AG08396 (cell line): ENCODE results near the gene ARHGDIB.

Experiments
- DNase-seq: peaks from one replicate; pipeline ENCODE4 v3.0.0; 2012; ENCODE audit warnings: low spot score, mixed read lengths

Gene ARHGDIB

DNA sequence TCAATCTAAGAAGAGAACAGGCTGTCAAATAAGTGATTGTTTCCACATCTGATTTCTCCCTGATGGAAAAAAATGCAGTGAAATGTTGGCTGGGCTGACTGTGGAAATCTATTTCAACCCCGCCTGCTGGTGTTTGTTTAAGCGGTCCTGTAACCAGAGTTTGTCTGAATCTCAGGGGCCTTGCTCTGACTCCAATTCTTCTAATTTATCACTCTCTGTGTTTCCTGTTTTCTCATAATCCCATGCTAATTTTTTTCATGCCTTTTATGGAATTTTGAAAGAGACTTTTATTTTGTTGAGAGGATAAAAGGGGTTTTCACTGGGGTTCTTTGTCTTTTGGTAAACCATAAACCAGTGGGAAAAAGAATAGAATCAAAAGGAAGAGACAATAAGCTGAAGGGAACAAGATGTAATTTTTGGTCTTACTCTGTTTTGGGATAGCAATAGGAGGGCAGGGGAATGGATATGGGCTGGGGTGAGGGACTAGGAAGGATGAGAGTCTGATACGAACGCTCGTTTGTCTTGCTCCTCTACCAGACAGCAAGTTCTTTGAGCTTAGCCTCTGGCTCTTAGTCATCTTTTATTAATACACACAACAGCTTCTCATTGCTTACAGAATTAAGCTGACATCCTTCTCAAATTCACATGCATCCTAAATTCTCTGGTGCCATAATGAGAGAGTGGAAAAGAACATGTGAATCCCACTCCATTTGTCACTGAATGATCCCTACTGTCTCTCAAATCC is 67.7 kb downstream of the ARHGDIB start:
- no peak for DNase-seq

DNA sequence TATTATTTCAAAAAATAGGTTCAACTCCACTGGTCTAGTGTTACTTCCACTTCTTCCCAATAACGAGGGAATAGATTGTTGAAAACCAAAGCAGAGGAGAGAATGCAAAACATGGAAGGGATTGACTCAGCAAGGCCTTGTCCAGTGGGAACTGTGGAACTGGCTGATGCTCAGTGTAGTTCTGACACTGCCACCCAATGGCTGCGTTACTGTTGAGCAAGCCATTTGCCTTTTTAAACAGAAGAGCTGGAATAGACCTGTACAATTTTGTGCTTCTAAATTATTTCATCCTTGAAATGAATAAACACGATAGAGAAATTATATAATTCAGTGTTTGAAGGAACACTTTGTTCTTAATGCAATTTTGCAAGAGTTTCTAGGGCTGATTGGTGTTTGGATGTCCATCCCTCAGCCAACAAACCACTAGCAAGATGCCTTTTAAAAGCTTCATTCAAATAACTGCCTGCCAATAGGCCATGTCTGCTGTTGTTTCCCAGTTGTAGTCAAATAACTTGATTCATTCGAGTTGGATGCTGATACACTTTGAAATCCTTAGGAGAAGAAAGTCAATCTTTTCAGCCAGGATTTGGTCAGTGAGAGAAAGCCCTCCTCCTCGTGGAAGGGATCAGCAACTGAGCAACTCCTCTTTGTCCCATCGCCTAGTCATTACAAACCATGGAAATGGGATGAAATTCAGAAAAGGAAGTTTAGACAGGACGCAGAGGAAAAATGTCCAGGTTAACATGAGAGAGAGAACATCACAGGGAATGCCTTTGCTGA is 68.5 kb downstream of the ARHGDIB start:
- DNase-seq, result peak; percentile 26
